GM12878 (cell line): ENCODE measurements around the gene PIP5K1A. TPM values are rescaled to one million over a fixed set of nuclear protein-coding genes. Genes with fewer than 3 reads are reported as not detected.

Source experiments
- ASH2L ChIP-seq: fragments of 300-600, 200-600 bp; sonication (generic); IDR thresholded peaks from 2 replicates; pipeline ENCODE4 v1.6.1; 2017; ENCODE audit warnings: low read depth, mild to moderate bottlenecking, borderline replicate concordance
- FOXK2 ChIP-seq: fragments of 450-650 bp; IDR thresholded peaks from 2 replicates; pipeline ENCODE4 v1.6.1; 2017; ENCODE audit warnings: mild to moderate bottlenecking, moderate library complexity
- NFYB ChIP-seq: IDR thresholded peaks from 2 replicates; pipeline ENCODE4 v1.6.1; 2011; ENCODE audit warnings: low read depth, mild to moderate bottlenecking, low read length, improper control_type of control experiment, moderate library complexity; ENCODE audit not compliant: insufficient read depth
- RAD21 ChIP-seq: IDR thresholded peaks from 2 replicates; pipeline ENCODE4 v1.6.1; 2011; ENCODE audit warnings: mild to moderate bottlenecking, low read depth, low read length, moderate library complexity; ENCODE audit not compliant: insufficient read depth
- RAD51 ChIP-seq: fragments of 450-650 bp; IDR thresholded peaks from 2 replicates; pipeline ENCODE4 v1.6.1; 2016; ENCODE audit warnings: moderate library complexity, mild to moderate bottlenecking, inconsistent platforms
- SMAD1 ChIP-seq: fragments of 450-650 bp; IDR thresholded peaks from 2 replicates; pipeline ENCODE4 v1.6.1; 2018; ENCODE audit warnings: mild to moderate bottlenecking, low read depth; ENCODE audit not compliant: partially characterized antibody
- SMC3 ChIP-seq: IDR thresholded peaks from 2 replicates; pipeline ENCODE4 v1.6.1; 2011; ENCODE audit warnings: low read length, improper control_type of control experiment, borderline replicate concordance
- SPI1 ChIP-seq: IDR thresholded peaks from 2 replicates; pipeline ENCODE4 v1.6.1; 2011; ENCODE audit warnings: low read depth, mild to moderate bottlenecking, low read length, moderate library complexity, borderline replicate concordance; ENCODE audit not compliant: insufficient read depth
- WRNIP1 ChIP-seq: IDR thresholded peaks from 2 replicates; pipeline ENCODE4 v1.6.1; 2011; ENCODE audit warnings: low read depth, low read length, improper control_type of control experiment, borderline replicate concordance
- polyA plus RNA-seq, 11 experiments: library from polyadenylated mRNA; depleted of rRNA in 4 of 11; unstranded in 6 of 11; stranded (reverse) in 5 of 11; fragments of >200 nt; fragmentation: Nextera tagmentation in 4 of 11; fragmentation: Illumina TruSeq in 1 of 11; extraction: Ambion mirVana in 4 of 11; extraction: Trizol in 1 of 11; gene quantifications; 1 replicate in 1 of 11; 2 replicates in 10 of 11; pipeline versions ENCODE4 v1.2.1 to v1.2.3, GENCODE V29; 2011 to 2016; ENCODE audit warnings: inconsistent platforms in 2 of 11, missing spikeins in 2 of 11, low read depth in 1 of 11
- total RNA-seq, 4 experiments: library from RNA; depleted of rRNA in 3 of 4; stranded (reverse); fragments of >200 nt in 3 of 4; fragmentation: Illumina TruSeq in 1 of 4; extraction: Trizol in 1 of 4; gene quantifications; 2 replicates each; pipeline versions ENCODE4 v1.2.1 to v1.2.3, GENCODE V29; 2013 to 2021
- TF ChIP-seq, protein P1 (sequence below): fragments of 450-650 bp; IDR thresholded peaks from 2 replicates; pipeline ENCODE4 v1.6.1; 2017; ENCODE audit warnings: antibody characterized with exemption, mild to moderate bottlenecking, moderate library complexity
- TF ChIP-seq, protein P2 (sequence below): fragments of 450-650 bp; IDR thresholded peaks from 2 replicates; pipeline ENCODE4 v1.6.1; 2017; ENCODE audit warnings: mild to moderate bottlenecking, moderate library complexity
- TF ChIP-seq, protein P3 (sequence below): fragments of 450-650 bp; IDR thresholded peaks from 2 replicates; pipeline ENCODE4 v1.6.1; 2016; ENCODE audit warnings: mild to moderate bottlenecking
- TF ChIP-seq, protein P4 (sequence below): fragments of 450-650 bp; IDR thresholded peaks from 2 replicates; pipeline ENCODE4 v1.6.1; 2017; ENCODE audit warnings: borderline replicate concordance
- TF ChIP-seq, protein P5 (sequence below): IDR thresholded peaks from 2 replicates; pipeline ENCODE4 v1.6.1; 2012; ENCODE audit warnings: low read depth, low read length, improper control_type of control experiment
- TF ChIP-seq, protein P6 (sequence below), 3 experiments: IDR thresholded peaks in 2 of 3; conservative IDR thresholded peaks in 1 of 3; 2 replicates each; pipeline ENCODE4 v1.5.1; 2011; ENCODE audit warnings: low read depth in 3 of 3, low read length in 3 of 3, mild to moderate bottlenecking in 3 of 3, control low read depth in 2 of 3, moderate library complexity in 2 of 3, inconsistent platforms in 1 of 3, mixed read lengths in 1 of 3; ENCODE audit not compliant: control insufficient read depth in 2 of 3, insufficient read depth in 1 of 3; ENCODE audit errors: extremely low read depth in 1 of 3

Gene PIP5K1A
- total and polyA plus RNA-seq, 10 of the 15 experiments (the other 5 are each of a cell fraction or from before 2014, with no cell fraction given): 4.5 to 114 (median 51.5) TPM

DNA sequence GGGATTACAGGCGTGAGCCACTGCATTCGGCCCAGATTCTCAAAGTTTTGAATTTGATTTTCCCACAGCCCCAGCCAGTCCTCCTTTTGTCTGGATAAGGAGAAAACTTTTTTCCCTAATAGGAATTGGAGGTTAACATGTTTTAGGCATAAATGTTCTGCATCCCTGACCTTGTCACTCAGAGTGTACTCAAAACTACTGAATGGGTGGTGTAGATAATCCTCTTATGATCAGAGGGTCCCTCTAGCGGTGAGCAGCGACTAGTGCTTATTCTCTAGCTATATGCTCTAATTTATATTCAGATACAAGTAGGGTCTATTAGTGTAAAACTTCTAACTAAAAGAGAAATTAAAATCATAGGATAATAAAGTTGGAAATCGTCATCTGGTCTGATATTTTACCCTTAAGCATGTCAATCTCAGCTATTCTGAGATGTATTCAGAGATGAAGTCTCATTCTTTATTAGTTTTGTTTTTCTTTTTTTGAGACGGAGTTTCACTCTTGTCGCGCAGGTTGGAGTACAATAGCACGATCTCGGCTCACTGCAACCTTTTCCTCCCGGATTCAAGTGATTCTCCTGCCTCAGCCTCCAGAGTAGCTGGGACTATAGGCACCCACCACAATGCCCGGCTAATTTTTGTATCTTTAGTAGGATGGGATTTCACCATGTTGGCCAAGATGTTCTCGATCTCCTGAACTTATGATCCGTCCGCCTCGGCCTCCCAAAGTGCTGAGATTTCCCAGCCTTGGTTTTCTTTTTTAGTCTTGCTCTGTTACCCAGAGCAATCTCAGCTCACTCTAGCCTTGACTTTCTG, 53.5 kb downstream of the PIP5K1A start (continued):
- TF ChIP-seq, protein P1, sequence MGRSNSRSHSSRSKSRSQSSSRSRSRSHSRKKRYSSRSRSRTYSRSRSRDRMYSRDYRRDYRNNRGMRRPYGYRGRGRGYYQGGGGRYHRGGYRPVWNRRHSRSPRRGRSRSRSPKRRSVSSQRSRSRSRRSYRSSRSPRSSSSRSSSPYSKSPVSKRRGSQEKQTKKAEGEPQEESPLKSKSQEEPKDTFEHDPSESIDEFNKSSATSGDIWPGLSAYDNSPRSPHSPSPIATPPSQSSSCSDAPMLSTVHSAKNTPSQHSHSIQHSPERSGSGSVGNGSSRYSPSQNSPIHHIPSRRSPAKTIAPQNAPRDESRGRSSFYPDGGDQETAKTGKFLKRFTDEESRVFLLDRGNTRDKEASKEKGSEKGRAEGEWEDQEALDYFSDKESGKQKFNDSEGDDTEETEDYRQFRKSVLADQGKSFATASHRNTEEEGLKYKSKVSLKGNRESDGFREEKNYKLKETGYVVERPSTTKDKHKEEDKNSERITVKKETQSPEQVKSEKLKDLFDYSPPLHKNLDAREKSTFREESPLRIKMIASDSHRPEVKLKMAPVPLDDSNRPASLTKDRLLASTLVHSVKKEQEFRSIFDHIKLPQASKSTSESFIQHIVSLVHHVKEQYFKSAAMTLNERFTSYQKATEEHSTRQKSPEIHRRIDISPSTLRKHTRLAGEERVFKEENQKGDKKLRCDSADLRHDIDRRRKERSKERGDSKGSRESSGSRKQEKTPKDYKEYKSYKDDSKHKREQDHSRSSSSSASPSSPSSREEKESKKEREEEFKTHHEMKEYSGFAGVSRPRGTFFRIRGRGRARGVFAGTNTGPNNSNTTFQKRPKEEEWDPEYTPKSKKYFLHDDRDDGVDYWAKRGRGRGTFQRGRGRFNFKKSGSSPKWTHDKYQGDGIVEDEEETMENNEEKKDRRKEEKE: no peak
- TF ChIP-seq SPI1 (no peak), ASH2L (no peak), FOXK2 (no peak), RAD21 (peak; percentile 73), SMAD1 (no peak), SMC3 (peak; percentile 73; the same call in 1 of the 2 replicates), NFYB (no peak), WRNIP1 (no peak), RAD51 (no peak)
- TF ChIP-seq, protein P2, sequence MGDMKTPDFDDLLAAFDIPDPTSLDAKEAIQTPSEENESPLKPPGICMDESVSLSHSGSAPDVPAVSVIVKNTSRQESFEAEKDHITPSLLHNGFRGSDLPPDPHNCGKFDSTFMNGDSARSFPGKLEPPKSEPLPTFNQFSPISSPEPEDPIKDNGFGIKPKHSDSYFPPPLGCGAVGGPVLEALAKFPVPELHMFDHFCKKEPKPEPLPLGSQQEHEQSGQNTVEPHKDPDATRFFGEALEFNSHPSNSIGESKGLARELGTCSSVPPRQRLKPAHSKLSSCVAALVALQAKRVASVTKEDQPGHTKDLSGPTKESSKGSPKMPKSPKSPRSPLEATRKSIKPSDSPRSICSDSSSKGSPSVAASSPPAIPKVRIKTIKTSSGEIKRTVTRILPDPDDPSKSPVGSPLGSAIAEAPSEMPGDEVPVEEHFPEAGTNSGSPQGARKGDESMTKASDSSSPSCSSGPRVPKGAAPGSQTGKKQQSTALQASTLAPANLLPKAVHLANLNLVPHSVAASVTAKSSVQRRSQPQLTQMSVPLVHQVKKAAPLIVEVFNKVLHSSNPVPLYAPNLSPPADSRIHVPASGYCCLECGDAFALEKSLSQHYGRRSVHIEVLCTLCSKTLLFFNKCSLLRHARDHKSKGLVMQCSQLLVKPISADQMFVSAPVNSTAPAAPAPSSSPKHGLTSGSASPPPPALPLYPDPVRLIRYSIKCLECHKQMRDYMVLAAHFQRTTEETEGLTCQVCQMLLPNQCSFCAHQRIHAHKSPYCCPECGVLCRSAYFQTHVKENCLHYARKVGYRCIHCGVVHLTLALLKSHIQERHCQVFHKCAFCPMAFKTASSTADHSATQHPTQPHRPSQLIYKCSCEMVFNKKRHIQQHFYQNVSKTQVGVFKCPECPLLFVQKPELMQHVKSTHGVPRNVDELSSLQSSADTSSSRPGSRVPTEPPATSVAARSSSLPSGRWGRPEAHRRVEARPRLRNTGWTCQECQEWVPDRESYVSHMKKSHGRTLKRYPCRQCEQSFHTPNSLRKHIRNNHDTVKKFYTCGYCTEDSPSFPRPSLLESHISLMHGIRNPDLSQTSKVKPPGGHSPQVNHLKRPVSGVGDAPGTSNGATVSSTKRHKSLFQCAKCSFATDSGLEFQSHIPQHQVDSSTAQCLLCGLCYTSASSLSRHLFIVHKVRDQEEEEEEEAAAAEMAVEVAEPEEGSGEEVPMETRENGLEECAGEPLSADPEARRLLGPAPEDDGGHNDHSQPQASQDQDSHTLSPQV: no peak
- TF ChIP-seq, protein P3, sequence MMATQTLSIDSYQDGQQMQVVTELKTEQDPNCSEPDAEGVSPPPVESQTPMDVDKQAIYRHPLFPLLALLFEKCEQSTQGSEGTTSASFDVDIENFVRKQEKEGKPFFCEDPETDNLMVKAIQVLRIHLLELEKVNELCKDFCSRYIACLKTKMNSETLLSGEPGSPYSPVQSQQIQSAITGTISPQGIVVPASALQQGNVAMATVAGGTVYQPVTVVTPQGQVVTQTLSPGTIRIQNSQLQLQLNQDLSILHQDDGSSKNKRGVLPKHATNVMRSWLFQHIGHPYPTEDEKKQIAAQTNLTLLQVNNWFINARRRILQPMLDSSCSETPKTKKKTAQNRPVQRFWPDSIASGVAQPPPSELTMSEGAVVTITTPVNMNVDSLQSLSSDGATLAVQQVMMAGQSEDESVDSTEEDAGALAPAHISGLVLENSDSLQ: peak; percentile 96
- TF ChIP-seq, protein P4, sequence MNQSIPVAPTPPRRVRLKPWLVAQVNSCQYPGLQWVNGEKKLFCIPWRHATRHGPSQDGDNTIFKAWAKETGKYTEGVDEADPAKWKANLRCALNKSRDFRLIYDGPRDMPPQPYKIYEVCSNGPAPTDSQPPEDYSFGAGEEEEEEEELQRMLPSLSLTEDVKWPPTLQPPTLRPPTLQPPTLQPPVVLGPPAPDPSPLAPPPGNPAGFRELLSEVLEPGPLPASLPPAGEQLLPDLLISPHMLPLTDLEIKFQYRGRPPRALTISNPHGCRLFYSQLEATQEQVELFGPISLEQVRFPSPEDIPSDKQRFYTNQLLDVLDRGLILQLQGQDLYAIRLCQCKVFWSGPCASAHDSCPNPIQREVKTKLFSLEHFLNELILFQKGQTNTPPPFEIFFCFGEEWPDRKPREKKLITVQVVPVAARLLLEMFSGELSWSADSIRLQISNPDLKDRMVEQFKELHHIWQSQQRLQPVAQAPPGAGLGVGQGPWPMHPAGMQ: no peak
- TF ChIP-seq, protein P5, sequence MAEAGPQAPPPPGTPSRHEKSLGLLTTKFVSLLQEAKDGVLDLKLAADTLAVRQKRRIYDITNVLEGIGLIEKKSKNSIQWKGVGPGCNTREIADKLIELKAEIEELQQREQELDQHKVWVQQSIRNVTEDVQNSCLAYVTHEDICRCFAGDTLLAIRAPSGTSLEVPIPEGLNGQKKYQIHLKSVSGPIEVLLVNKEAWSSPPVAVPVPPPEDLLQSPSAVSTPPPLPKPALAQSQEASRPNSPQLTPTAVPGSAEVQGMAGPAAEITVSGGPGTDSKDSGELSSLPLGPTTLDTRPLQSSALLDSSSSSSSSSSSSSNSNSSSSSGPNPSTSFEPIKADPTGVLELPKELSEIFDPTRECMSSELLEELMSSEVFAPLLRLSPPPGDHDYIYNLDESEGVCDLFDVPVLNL: no peak
- TF ChIP-seq, protein P6, sequence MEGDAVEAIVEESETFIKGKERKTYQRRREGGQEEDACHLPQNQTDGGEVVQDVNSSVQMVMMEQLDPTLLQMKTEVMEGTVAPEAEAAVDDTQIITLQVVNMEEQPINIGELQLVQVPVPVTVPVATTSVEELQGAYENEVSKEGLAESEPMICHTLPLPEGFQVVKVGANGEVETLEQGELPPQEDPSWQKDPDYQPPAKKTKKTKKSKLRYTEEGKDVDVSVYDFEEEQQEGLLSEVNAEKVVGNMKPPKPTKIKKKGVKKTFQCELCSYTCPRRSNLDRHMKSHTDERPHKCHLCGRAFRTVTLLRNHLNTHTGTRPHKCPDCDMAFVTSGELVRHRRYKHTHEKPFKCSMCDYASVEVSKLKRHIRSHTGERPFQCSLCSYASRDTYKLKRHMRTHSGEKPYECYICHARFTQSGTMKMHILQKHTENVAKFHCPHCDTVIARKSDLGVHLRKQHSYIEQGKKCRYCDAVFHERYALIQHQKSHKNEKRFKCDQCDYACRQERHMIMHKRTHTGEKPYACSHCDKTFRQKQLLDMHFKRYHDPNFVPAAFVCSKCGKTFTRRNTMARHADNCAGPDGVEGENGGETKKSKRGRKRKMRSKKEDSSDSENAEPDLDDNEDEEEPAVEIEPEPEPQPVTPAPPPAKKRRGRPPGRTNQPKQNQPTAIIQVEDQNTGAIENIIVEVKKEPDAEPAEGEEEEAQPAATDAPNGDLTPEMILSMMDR (IDR thresholded peaks at IDR 0.05 in 2 of 3, conservative IDR thresholded peaks at IDR 0.05 in 1 of 3; ENCODE audit: control insufficient read depth in 2 of 3, extremely low read depth in 1 of 3, insufficient read depth in 1 of 3, low read depth in 3 of 3, low read length in 3 of 3): peak; percentile 81 to 91 (median 83)
